T-cell (primary cell): ENCODE measurements around the gene WASF1. TPM values are rescaled to one million over a fixed set of nuclear protein-coding genes. Genes with fewer than 3 reads are reported as not detected.
A peak's percentile ranks its signal among the peaks of the same experiment; 100 is the strongest.
"Not testable (repeated sequence)": the region's sequence is repeated elsewhere in the genome, so short reads cannot be mapped to it uniquely, and the experiment has no call there.

Source experiments
- ATAC-seq, 4 experiments: fragments of 200-7000 bp in 3 of 4; fragments of 150-1000 bp in 1 of 4; cut with Tn5 transposase; replicated peaks in 1 of 4; 1 replicate in 3 of 4; 2 replicates in 1 of 4; pipeline ENCODE4 v1.10.0; 2021; ENCODE audit warnings: moderate library complexity in 3 of 4, mild to moderate bottlenecking in 2 of 4, moderate number of reproducible peaks in 1 of 4
- CTCF ChIA-PET, 2 donors: fragments of 300-600 bp; sonication (Branson Sonifier 250); formaldehyde crosslinking; loops; one replicate each; lab custom pipeline; 2022; ENCODE audit warnings: antibody characterized with exemption in 2 of 2; lab: Charles Lee
- POLR2A ChIA-PET, 2 donors: fragments of 300-600 bp; sonication (Branson Sonifier 250); formaldehyde crosslinking; loops; one replicate each; lab custom pipeline; 2022; ENCODE audit warnings: antibody characterized with exemption in 2 of 2; lab: Charles Lee
- DNase-seq, 35 experiments: peaks; one replicate each; pipeline versions ENCODE4 v3.0.0 to v3.0.0-alpha.2; 2013 to 2023
- H3K27ac ChIP-seq: one replicate; pipeline ENCODE4 v1.5.1; 2013; ENCODE audit warnings: low read length
- H3K27me3 ChIP-seq, 2 experiments: replicated peaks in 1 of 2; 1 replicate in 1 of 2; 2 replicates in 1 of 2; pipeline versions ENCODE4 v1.6.1 to v1.7.0; 2013; ENCODE audit warnings: low read length in 1 of 2, mixed read lengths in 1 of 2; ENCODE audit not compliant: control insufficient read depth in 2 of 2, insufficient read depth in 2 of 2; ENCODE audit errors: extremely low read depth in 1 of 2
- H3K36me3 ChIP-seq, 2 donors: 1 replicate in 1 of 2; 2 replicates in 1 of 2; pipeline versions ENCODE4 v1.6.1 to v1.7.0; 2013; ENCODE audit warnings: low read length in 1 of 2; ENCODE audit not compliant: control insufficient read depth in 2 of 2, insufficient read depth in 1 of 2; ENCODE audit errors: extremely low read depth in 1 of 2
- H3K4me1 ChIP-seq, 2 experiments: 1 replicate in 1 of 2; 2 replicates in 1 of 2; pipeline versions ENCODE4 v1.6.1 to v1.7.0; 2013; ENCODE audit warnings: low read length in 2 of 2, mixed read lengths in 1 of 2; ENCODE audit not compliant: insufficient read depth in 2 of 2, control insufficient read depth in 1 of 2; ENCODE audit errors: extremely low read depth in 1 of 2
- H3K4me3 ChIP-seq, 2 donors: 1 replicate in 1 of 2; 2 replicates in 1 of 2; pipeline versions ENCODE4 v1.5.1 to v1.7.0; 2013; ENCODE audit warnings: mild to moderate bottlenecking in 2 of 2, low read length in 1 of 2, moderate library complexity in 1 of 2; ENCODE audit not compliant: control insufficient read depth in 1 of 2; ENCODE audit errors: extremely low read depth in 1 of 2
- H3K9me3 ChIP-seq: 2 replicates; pipeline ENCODE4 v1.7.0; 2013
- H3K27ac Mint-ChIP-seq, 2 donors: one replicate each; pipeline ENCODE4 v1.8.0; 2020 to 2021; ENCODE audit warnings: mild to moderate bottlenecking in 2 of 2, mixed read lengths in 2 of 2
- H3K27me3 Mint-ChIP-seq, 2 donors: one replicate each; pipeline ENCODE4 v1.8.0; 2021 to 2022; ENCODE audit warnings: mixed read lengths in 2 of 2
- H3K36me3 Mint-ChIP-seq: one replicate; pipeline ENCODE4 v1.8.0; 2021; ENCODE audit warnings: mixed read lengths
- H3K4me1 Mint-ChIP-seq, 3 donors: one replicate each; pipeline ENCODE4 v1.8.0; 2020 to 2022; ENCODE audit warnings: mixed read lengths in 3 of 3, mild to moderate bottlenecking in 1 of 3
- H3K4me3 Mint-ChIP-seq, 3 donors: one replicate each; pipeline ENCODE4 v1.8.0; 2020 to 2022; ENCODE audit warnings: mild to moderate bottlenecking in 3 of 3, mixed read lengths in 3 of 3, moderate library complexity in 3 of 3
- H3K9me3 Mint-ChIP-seq, 3 donors: one replicate each; pipeline ENCODE4 v1.8.0; 2020 to 2022; ENCODE audit warnings: mixed read lengths in 3 of 3
- WGBS: methylation state at CpG from one replicate; pipeline ENCODE4 v1.1.5; 2013; ENCODE audit warnings: missing lambda C conversion rate; ENCODE audit not compliant: insufficient coverage; 5-methylcytosine and 5-hydroxymethylcytosine counted together
- total RNA-seq, 35 experiments: library from RNA in 6 of 35; stranded (reverse) in 6 of 35; fragments of 120-200 nt in 1 of 35; gene quantifications; one replicate each; pipeline versions ENCODE4 v1.2.1 to v1.2.4 and lab custom pipeline; 2013 to 2026

WASF1 gene
- total RNA-seq, 5 donors from 2014 or later (not counting 1 experiment from before 2014, with no cell fraction given), result 0.23 to 1.2 (median 1.0) TPM

GRCh38 chr6:110090876-110091275, 88.6 kb downstream of the WASF1 start:
- no peak for ATAC-seq
- no peaks in the 10 kb centered on the region for H3K4me1 Mint-ChIP-seq
- H3K4me3 ChIP-seq, result no peak overlapping the region
- no peaks in the 10 kb centered on the region for H3K36me3 ChIP-seq
- no peaks in the 10 kb centered on the region for H3K4me1 ChIP-seq
- ChIA-PET POLR2A (no interaction called here), CTCF (no interaction called here)
- no peaks in the 10 kb centered on the region for H3K9me3 Mint-ChIP-seq
- no peak overlapping the region for H3K4me3 Mint-ChIP-seq
- peaks cover 7% of the 10 kb centered on the region in 2 donors for H3K27me3 Mint-ChIP-seq
- no peak for DNase-seq
- no peaks in the 10 kb centered on the region for H3K36me3 Mint-ChIP-seq
- no peaks in the 10 kb centered on the region for H3K27me3 ChIP-seq
- H3K27ac Mint-ChIP-seq, result no peak overlapping the region
- no peaks in the 10 kb centered on the region for H3K9me3 ChIP-seq
- no peak overlapping the region for H3K27ac ChIP-seq

DNA sequence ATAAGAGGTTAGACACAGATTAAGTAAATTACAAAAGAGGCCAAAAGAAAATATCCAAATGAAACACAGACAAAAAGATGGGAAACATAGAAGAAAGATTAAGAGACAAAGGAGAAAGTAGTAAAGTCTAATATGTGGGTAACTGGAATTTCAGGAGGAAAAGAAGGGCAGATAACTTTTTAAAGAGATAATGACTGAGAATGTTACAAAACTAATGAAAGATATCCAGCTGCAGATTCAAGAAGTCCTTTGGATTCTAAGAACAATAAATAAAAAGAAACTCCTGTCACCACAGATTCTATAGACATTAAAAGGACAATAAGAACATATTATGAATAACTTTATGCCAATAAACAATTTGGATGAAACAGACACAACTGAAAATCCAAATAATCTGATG, 90.1 kb downstream of the WASF1 start:
- H3K9me3 ChIP-seq, result no peaks in the 10 kb centered on the region
- Mint-ChIP-seq H3K27me3 (peaks cover 7% of the 10 kb centered on the region in 2 donors), H3K9me3 (no peaks in the 10 kb centered on the region), H3K27ac (no peak overlapping the region), H3K36me3 (no peaks in the 10 kb centered on the region), H3K4me1 (no peaks in the 10 kb centered on the region), H3K4me3 (no peak overlapping the region)
- no peaks in the 10 kb centered on the region for H3K36me3 ChIP-seq
- ATAC-seq (no peak), DNase-seq (no peak)
- no peaks in the 10 kb centered on the region for H3K27me3 ChIP-seq
- H3K4me3 ChIP-seq, result no peak overlapping the region
- ChIA-PET CTCF (interaction anchor here in 1 of 2 donors (0.6 kb wide), 1 partner anchor 109 kb away, joined by 3 read pairs; no protein-coding TSS in a partner anchor), POLR2A (no interaction called here)
- no peak overlapping the region for H3K27ac ChIP-seq
- H3K4me1 ChIP-seq, result no peaks in the 10 kb centered on the region

GRCh38 chr6:110085285-110085684, 94.2 kb downstream of the WASF1 start:
- Mint-ChIP-seq H3K36me3 (no peaks in the 10 kb centered on the region), H3K4me1 (no peaks in the 10 kb centered on the region), H3K4me3 (no peak overlapping the region), H3K27ac (peak overlapping the region in 1 of 2 donors; percentile 23), H3K9me3 (no peaks in the 10 kb centered on the region), H3K27me3 (peaks cover 10 to 12% of the 10 kb centered on the region in 2 donors)
- POLR2A ChIA-PET, result no interaction called here
- H3K4me3 ChIP-seq, result no peak overlapping the region
- H3K4me1 ChIP-seq, result no peaks in the 10 kb centered on the region
- H3K36me3 ChIP-seq, result no peaks in the 10 kb centered on the region
- H3K9me3 ChIP-seq, result no peaks in the 10 kb centered on the region
- H3K27ac ChIP-seq, result no peak overlapping the region
- CTCF ChIA-PET, result interaction anchor here in 1 of 2 donors (1.2 kb wide), 1 partner anchor 9 kb away, joined by 3 read pairs; no protein-coding TSS in a partner anchor
- 91% methylated on average over 1 of the region's 2 CpGs for WGBS
- no peak for DNase-seq
- no peaks in the 10 kb centered on the region for H3K27me3 ChIP-seq
- no peak for ATAC-seq

DNA sequence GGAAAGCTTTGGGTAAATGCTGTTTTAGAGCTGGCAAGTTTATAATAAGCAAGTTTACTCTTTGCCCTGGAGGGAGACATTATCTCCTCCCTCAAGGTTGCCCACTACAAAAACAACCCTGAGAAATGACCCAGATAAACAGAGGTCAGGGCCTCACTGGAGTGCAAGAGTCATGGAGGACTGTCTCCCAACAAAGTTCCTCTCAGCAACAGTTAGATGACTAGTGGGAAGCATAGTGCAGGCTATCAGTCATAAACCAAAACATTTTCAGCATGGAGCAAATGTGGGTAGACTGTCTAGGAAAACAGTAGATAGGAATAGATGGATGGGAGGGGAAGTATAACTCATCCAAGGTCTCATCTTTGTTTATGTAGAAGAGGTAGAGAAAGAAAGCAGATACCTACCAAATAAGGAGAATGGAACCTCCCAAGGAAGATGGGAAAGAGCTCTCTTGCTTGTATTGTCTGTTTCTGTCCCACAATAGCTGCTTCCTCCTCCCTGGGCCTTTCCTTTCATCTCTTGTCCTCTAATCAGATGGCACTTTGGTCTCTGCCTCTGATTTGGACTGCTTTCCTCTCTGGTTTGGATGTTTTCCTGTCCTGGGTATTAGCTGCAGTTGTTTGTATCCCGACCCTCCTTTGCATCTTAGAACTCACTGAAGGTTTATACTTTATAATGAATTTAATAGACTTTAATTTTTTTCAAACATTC, 95.4 kb downstream of the WASF1 start:
- Mint-ChIP-seq H3K27me3 (peaks cover 7 to 10% of the 10 kb centered on the region in 2 donors), H3K36me3 (no peaks in the 10 kb centered on the region), H3K4me1 (no peaks in the 10 kb centered on the region), H3K4me3 (no peak overlapping the region), H3K9me3 (no peaks in the 10 kb centered on the region), H3K27ac (no peak overlapping the region)
- ChIA-PET POLR2A (no interaction called here), CTCF (no interaction called here)
- Histone ChIP-seq H3K4me3 (no peak overlapping the region), H3K4me1 (no peaks in the 10 kb centered on the region), H3K36me3 (no peaks in the 10 kb centered on the region), H3K27ac (no peak overlapping the region), H3K9me3 (no peaks in the 10 kb centered on the region), H3K27me3 (no peaks in the 10 kb centered on the region)
- ATAC-seq (no peak), DNase-seq (no peak)
- no CpG with 5 or more reads among the region's 1 CpG for WGBS

DNA sequence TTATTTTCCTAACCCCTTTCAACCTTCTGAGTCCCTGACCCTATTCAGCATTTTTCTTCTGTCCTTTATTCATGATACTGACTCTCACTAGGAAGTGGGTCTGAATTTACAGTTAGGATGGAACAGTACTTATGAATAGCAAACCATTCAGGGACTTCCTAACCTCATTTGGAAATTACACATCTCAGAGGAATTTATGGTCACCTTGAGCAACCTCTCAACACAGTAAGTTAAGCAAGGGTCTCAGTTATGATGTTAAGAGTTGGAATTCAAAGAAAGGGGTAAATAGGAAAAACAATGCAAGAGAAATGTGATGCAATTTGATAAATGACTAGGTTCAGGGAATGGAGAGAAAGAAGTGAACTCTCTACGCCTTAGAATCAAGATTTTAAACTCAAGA, 104.1 kb downstream of the WASF1 start:
- POLR2A ChIA-PET, result no interaction called here
- CTCF ChIA-PET, result no interaction called here
- Mint-ChIP-seq H3K27me3 (peaks cover 6 to 8% of the 10 kb centered on the region in 2 donors), H3K9me3 (no peaks in the 10 kb centered on the region), H3K4me3 (no peak overlapping the region), H3K27ac (no peak overlapping the region), H3K4me1 (no peaks in the 10 kb centered on the region), H3K36me3 (no peaks in the 10 kb centered on the region)
- DNase-seq (no peak), ATAC-seq (no peak)
- Histone ChIP-seq H3K4me3 (no peak overlapping the region), H3K27ac (no peak overlapping the region), H3K9me3 (no peaks in the 10 kb centered on the region), H3K27me3 (no peaks in the 10 kb centered on the region), H3K4me1 (no peaks in the 10 kb centered on the region), H3K36me3 (no peaks in the 10 kb centered on the region)
- WGBS, result no CpG with 5 or more reads among the region's 1 CpG

GRCh38 chr6:110073474-110073873, 106.0 kb downstream of the WASF1 start:
- H3K4me1 ChIP-seq, H3K36me3 Mint-ChIP-seq, CTCF ChIA-PET, H3K36me3 ChIP-seq, POLR2A ChIA-PET, H3K27ac Mint-ChIP-seq, DNase-seq, H3K4me3 Mint-ChIP-seq, H3K9me3 Mint-ChIP-seq, H3K27me3 ChIP-seq, H3K27ac ChIP-seq, H3K9me3 ChIP-seq, H3K4me1 Mint-ChIP-seq, ATAC-seq, H3K4me3 ChIP-seq: not testable (repeated sequence)
- H3K27me3 Mint-ChIP-seq, result peaks cover 16 to 23% of the 10 kb centered on the region in 2 donors
